Measurements from ENCODE around the gene HECTD4. TPM values are rescaled to one million over a fixed set of nuclear protein-coding genes. Genes with fewer than 3 reads are reported as not detected.

The HECTD4 gene
- total RNA-seq, 1 experiment from 2014 or later, result 31.2 TPM

DNA sequence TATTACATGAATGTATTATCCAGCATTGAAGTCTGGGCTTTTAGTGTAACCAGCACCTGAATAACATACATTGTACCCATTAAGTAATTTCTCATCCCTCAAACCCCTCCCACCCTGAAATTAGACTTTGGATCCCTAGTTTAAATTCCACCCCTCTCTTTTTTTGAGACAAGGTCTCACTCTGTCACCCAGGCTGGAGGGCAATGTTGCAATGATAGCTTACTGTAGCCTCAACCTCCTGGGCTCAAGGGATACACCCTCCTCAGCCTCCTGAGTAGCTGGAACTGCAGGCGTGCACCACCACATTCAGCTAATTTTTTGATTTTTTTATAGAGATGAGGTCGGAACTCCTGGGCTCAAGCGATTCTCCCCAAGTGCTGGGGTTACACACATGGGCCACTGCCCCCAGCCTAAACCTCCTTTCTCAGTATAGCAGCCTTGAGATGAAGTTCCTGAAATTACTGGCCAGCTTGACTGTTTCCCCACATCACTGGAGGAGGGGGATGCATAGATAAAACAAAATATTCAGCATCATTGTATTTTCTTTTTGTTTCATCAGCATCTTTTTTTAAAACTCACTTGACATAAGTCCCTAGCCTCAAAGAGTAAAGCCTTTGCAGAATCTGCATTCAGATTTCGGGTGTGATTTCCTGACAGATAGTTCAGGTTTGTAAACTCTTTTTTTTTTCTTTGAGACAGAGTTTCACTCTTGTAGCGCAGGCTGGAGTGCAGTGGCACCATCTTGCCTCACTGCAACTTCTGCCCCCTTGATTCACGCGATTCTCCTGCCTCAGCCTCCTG lies 43.6 kb upstream of the HECTD4 start (continued):
- TF ChIP-seq SIN3A (IDR thresholded peaks at IDR 0.05; ENCODE audit: low read depth), result no peak
- TF ChIP-seq SP1 (IDR thresholded peaks at IDR 0.05; ENCODE audit: low read depth), result no peak
- TF ChIP-seq RAD21 (IDR thresholded peaks at IDR 0.05; ENCODE audit: low read depth), result no peak
- TF ChIP-seq, protein P1, sequence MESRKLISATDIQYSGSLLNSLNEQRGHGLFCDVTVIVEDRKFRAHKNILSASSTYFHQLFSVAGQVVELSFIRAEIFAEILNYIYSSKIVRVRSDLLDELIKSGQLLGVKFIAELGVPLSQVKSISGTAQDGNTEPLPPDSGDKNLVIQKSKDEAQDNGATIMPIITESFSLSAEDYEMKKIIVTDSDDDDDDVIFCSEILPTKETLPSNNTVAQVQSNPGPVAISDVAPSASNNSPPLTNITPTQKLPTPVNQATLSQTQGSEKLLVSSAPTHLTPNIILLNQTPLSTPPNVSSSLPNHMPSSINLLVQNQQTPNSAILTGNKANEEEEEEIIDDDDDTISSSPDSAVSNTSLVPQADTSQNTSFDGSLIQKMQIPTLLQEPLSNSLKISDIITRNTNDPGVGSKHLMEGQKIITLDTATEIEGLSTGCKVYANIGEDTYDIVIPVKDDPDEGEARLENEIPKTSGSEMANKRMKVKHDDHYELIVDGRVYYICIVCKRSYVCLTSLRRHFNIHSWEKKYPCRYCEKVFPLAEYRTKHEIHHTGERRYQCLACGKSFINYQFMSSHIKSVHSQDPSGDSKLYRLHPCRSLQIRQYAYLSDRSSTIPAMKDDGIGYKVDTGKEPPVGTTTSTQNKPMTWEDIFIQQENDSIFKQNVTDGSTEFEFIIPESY (IDR thresholded peaks at IDR 0.05; ENCODE audit: extremely low read depth, insufficient replicate concordance, low read length), result no peak

DNA sequence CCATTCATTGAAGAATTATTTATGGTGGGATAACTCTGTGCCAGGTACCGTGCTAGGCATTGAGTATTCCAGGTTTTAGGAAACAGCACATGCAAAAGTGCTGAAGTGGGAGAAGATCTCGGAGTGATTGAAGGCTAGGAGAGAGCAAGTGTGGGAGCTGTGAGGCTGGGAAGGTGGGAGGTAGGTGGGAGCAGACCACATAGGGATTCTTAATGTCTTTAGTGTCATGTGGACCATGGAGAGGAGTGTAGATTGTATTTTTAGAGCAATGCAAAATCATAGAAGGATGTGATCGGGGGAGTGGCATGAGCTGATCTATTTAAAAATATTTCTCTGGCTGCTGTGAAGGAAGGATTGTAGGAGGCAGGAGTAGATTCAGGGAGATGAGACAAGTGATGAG lies 41.9 kb upstream of the HECTD4 start:
- Histone ChIP-seq H3K9me2 (ENCODE audit: insufficient read depth) (no peaks in the 10 kb centered on the region), H3K4me2 (ENCODE audit: low read length) (no peak overlapping the region), H3K4me3 (replicated peaks in 1 of 2; ENCODE audit: low read depth in 1 of 2, low read length in 2 of 2) (no peak overlapping the region), H4K20me1 (ENCODE audit: insufficient read depth) (no peaks in the 10 kb centered on the region), H3K27me3 (ENCODE audit: insufficient read depth, low read length) (no peaks in the 10 kb centered on the region), H3K4me1 (ENCODE audit: control insufficient read depth in 1 of 2, insufficient read depth in 2 of 2, low read length in 2 of 2) (peaks cover 6 to 8% of the 10 kb centered on the region in 2 experiments; a peak in 2 of 4 replicates), H2AFZ (ENCODE audit: low read depth, low read length, poor library complexity, severe bottlenecking) (no peak overlapping the region), H3K36me3 (ENCODE audit: control insufficient read depth in 1 of 2, insufficient read depth in 2 of 2, low read length in 2 of 2) (peaks cover 0 to 4% of the 10 kb centered on the region in 2 experiments; a peak in 1 of 4 replicates), H3K9ac (ENCODE audit: low read length) (no peak overlapping the region), H3K79me2 (ENCODE audit: insufficient read depth, low read length) (peaks cover 97% of the 10 kb centered on the region), H3K27ac (ENCODE audit: low read depth, low read length) (no peak overlapping the region), H3K9me3 (ENCODE audit: control insufficient read depth in 1 of 2, insufficient read depth in 1 of 2, low read depth in 1 of 2, low read length in 2 of 2) (no peaks in the 10 kb centered on the region)
- ATAC-seq, result no peak
- ChIA-PET POLR2A (no interaction called here), RAD21 (ENCODE audit: low non-redundant PET in 1 of 2, low total read pairs in 2 of 2, uncharacterized antibody in 2 of 2, unreplicated experiment in 2 of 2) (no interaction called here), CTCF (no interaction called here)
- no peak for DNase-seq (ENCODE audit: low read depth, low spot score)
- intact Hi-C loops (cut with micrococcal nuclease), result no loop called here
- BruUV-seq (replicated peaks), result no TSS peak
- TF ChIP-seq SRF (IDR thresholded peaks at IDR 0.05; ENCODE audit: low read depth) (no peak), EZH2phosphoT487 (IDR thresholded peaks at IDR 0.05; ENCODE audit: borderline replicate concordance) (no peak), ZFX (IDR thresholded peaks at IDR 0.05) (no peak), ZNF274 (IDR thresholded peaks at IDR 0.05; ENCODE audit: low read depth, low read length) (no peak), ELF1 (IDR thresholded peaks at IDR 0.05; ENCODE audit: borderline replicate concordance, low read depth) (no peak), POLR2AphosphoS5 (IDR thresholded peaks at IDR 0.05; ENCODE audit: low read depth, low read length) (no peak), EZH2 (IDR thresholded peaks at IDR 0.05) (no peak), RAD21 (IDR thresholded peaks at IDR 0.05; ENCODE audit: low read depth) (no peak)
- TF ChIP-seq, protein P2, sequence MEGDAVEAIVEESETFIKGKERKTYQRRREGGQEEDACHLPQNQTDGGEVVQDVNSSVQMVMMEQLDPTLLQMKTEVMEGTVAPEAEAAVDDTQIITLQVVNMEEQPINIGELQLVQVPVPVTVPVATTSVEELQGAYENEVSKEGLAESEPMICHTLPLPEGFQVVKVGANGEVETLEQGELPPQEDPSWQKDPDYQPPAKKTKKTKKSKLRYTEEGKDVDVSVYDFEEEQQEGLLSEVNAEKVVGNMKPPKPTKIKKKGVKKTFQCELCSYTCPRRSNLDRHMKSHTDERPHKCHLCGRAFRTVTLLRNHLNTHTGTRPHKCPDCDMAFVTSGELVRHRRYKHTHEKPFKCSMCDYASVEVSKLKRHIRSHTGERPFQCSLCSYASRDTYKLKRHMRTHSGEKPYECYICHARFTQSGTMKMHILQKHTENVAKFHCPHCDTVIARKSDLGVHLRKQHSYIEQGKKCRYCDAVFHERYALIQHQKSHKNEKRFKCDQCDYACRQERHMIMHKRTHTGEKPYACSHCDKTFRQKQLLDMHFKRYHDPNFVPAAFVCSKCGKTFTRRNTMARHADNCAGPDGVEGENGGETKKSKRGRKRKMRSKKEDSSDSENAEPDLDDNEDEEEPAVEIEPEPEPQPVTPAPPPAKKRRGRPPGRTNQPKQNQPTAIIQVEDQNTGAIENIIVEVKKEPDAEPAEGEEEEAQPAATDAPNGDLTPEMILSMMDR (IDR thresholded peaks at IDR 0.05 in 2 of 3, conservative IDR thresholded peaks at IDR 0.05 in 1 of 3; ENCODE audit: borderline replicate concordance in 1 of 3, insufficient read depth in 1 of 3, low read depth in 2 of 3, low read length in 2 of 3), result no peak
- TF ChIP-seq, protein P3, sequence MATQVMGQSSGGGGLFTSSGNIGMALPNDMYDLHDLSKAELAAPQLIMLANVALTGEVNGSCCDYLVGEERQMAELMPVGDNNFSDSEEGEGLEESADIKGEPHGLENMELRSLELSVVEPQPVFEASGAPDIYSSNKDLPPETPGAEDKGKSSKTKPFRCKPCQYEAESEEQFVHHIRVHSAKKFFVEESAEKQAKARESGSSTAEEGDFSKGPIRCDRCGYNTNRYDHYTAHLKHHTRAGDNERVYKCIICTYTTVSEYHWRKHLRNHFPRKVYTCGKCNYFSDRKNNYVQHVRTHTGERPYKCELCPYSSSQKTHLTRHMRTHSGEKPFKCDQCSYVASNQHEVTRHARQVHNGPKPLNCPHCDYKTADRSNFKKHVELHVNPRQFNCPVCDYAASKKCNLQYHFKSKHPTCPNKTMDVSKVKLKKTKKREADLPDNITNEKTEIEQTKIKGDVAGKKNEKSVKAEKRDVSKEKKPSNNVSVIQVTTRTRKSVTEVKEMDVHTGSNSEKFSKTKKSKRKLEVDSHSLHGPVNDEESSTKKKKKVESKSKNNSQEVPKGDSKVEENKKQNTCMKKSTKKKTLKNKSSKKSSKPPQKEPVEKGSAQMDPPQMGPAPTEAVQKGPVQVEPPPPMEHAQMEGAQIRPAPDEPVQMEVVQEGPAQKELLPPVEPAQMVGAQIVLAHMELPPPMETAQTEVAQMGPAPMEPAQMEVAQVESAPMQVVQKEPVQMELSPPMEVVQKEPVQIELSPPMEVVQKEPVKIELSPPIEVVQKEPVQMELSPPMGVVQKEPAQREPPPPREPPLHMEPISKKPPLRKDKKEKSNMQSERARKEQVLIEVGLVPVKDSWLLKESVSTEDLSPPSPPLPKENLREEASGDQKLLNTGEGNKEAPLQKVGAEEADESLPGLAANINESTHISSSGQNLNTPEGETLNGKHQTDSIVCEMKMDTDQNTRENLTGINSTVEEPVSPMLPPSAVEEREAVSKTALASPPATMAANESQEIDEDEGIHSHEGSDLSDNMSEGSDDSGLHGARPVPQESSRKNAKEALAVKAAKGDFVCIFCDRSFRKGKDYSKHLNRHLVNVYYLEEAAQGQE (IDR thresholded peaks at IDR 0.05; ENCODE audit: low read depth), result no peak
